Neuronal stem cell (in vitro differentiated cells): ENCODE results near the gene MYEOV.
A peak's percentile ranks its signal among the peaks of the same experiment; 100 is the strongest.

Source experiments
- DNase-seq: peaks from one replicate; pipeline ENCODE4 v3.0.0-alpha.2; 2013; ENCODE audit warnings: low spot score
- H2AFZ ChIP-seq: one replicate; pipeline ENCODE4 v1.6.1; 2013; ENCODE audit warnings: mild to moderate bottlenecking, low read length, inconsistent platforms
- H2AK5ac ChIP-seq: 2 replicates; pipeline ENCODE4 v1.6.1; 2013; ENCODE audit warnings: low read depth, mild to moderate bottlenecking, inconsistent platforms, low read length, moderate library complexity, mixed read lengths
- H2BK120ac ChIP-seq: 2 replicates; pipeline ENCODE4 v1.6.1; 2013; ENCODE audit warnings: low read depth, mild to moderate bottlenecking, inconsistent platforms, low read length, moderate library complexity, mixed read lengths
- H2BK12ac ChIP-seq: one replicate; pipeline ENCODE4 v1.6.1; 2013; ENCODE audit warnings: low read length, inconsistent platforms
- H2BK15ac ChIP-seq: 2 replicates; pipeline ENCODE4 v1.6.1; 2013; ENCODE audit warnings: mild to moderate bottlenecking, low read length, inconsistent platforms, mixed read lengths
- H2BK5ac ChIP-seq: one replicate; pipeline ENCODE4 v1.6.1; 2013; ENCODE audit warnings: inconsistent platforms, mild to moderate bottlenecking, low read length, moderate library complexity
- H3K14ac ChIP-seq: one replicate; pipeline ENCODE4 v1.6.1; 2013; ENCODE audit warnings: low read length, inconsistent platforms
- H3K18ac ChIP-seq: 2 replicates; pipeline ENCODE4 v1.6.1; 2013; ENCODE audit warnings: low read length, inconsistent platforms
- H3K23ac ChIP-seq: 2 replicates; pipeline ENCODE4 v1.6.1; 2013; ENCODE audit warnings: low read depth, mild to moderate bottlenecking, mixed read lengths, low read length, inconsistent platforms; ENCODE audit not compliant: poor library complexity
- H3K27ac ChIP-seq: replicated peaks from 3 replicates; pipeline ENCODE4 v1.5.1; 2013; ENCODE audit warnings: low read length, inconsistent platforms
- H3K27me3 ChIP-seq, 3 experiments: 2 replicates each; pipeline ENCODE4 v1.6.1; 2013; ENCODE audit warnings: low read length in 3 of 3, mild to moderate bottlenecking in 2 of 3, inconsistent platforms in 1 of 3, low read depth in 1 of 3, mixed read lengths in 1 of 3, moderate library complexity in 1 of 3; ENCODE audit not compliant: control insufficient read depth in 3 of 3, insufficient read depth in 3 of 3
- H3K36me3 ChIP-seq, 2 donors: replicated peaks in 1 of 2; 2 replicates each; pipeline ENCODE4 v1.6.1; 2013; ENCODE audit warnings: low read length in 2 of 2; ENCODE audit not compliant: control insufficient read depth in 2 of 2, insufficient read depth in 2 of 2
- H3K4ac ChIP-seq: 2 replicates; pipeline ENCODE4 v1.6.1; 2013; ENCODE audit warnings: inconsistent platforms, mild to moderate bottlenecking, low read length, moderate library complexity
- H3K4me1 ChIP-seq, 2 donors: 1 replicate in 1 of 2; 2 replicates in 1 of 2; pipeline ENCODE4 v1.6.1; 2013; ENCODE audit warnings: low read length in 2 of 2, low read depth in 1 of 2; ENCODE audit not compliant: control insufficient read depth in 2 of 2, insufficient read depth in 1 of 2
- H3K4me2 ChIP-seq: one replicate; pipeline ENCODE4 v1.6.1; 2013; ENCODE audit warnings: mild to moderate bottlenecking, low read length, inconsistent platforms; ENCODE audit not compliant: insufficient read depth, poor library complexity, severe bottlenecking
- H3K4me3 ChIP-seq, 2 donors: 2 replicates each; pipeline ENCODE4 v1.5.1; 2013; ENCODE audit warnings: low read length in 2 of 2, mild to moderate bottlenecking in 2 of 2, inconsistent platforms in 1 of 2, moderate library complexity in 1 of 2
- H3K79me1 ChIP-seq: one replicate; pipeline ENCODE4 v1.6.1; 2013; ENCODE audit warnings: low read depth, mild to moderate bottlenecking, inconsistent platforms, low read length, moderate library complexity
- H3K9ac ChIP-seq: one replicate; pipeline ENCODE4 v1.6.1; 2013; ENCODE audit warnings: mild to moderate bottlenecking, low read depth, low read length, inconsistent platforms; ENCODE audit not compliant: poor library complexity
- H3K9me3 ChIP-seq, 2 donors: replicated peaks in 1 of 2; 2 replicates each; pipeline versions ENCODE3 to v1.6.1; 2013; ENCODE audit warnings: low read length in 2 of 2, mild to moderate bottlenecking in 2 of 2, inconsistent platforms in 1 of 2, low read depth in 1 of 2, mixed read lengths in 1 of 2, moderate library complexity in 1 of 2; ENCODE audit not compliant: control insufficient read depth in 2 of 2, insufficient read depth in 1 of 2
- H4K8ac ChIP-seq: one replicate; pipeline ENCODE4 v1.6.1; 2013; ENCODE audit warnings: low read depth, mild to moderate bottlenecking, inconsistent platforms, low read length, moderate library complexity
- H4K91ac ChIP-seq: one replicate; pipeline ENCODE4 v1.6.1; 2013; ENCODE audit warnings: low read length, low read depth, mild to moderate bottlenecking, inconsistent platforms; ENCODE audit not compliant: poor library complexity
- WGBS, 2 donors: extraction: QIAGEN DNeasy Blood & Tissue Kit; methylation state at CpG; one replicate each; pipeline ENCODE4 v1.1.7; 2013; ENCODE audit warnings: missing lambda C conversion rate in 2 of 2, mixed read lengths in 1 of 2; ENCODE audit not compliant: insufficient read length in 2 of 2, insufficient replicate concordance in 1 of 2; ENCODE audit errors: extremely low coverage in 2 of 2; 5-methylcytosine and 5-hydroxymethylcytosine counted together

Gene MYEOV

GRCh38 chr11:69307871-69308431, 14.0 kb downstream of the MYEOV start:
- DNase-seq: no peak
- peaks cover 0 to 2% (median 0%) of the 10 kb centered on the region in 3 experiments for H3K27me3 ChIP-seq
- H2BK12ac ChIP-seq: no peak overlapping the region
- H3K9ac ChIP-seq: no peak overlapping the region
- peaks cover 0 to 3% of the 10 kb centered on the region in 2 donors for H3K4me1 ChIP-seq
- H3K23ac ChIP-seq: no peak overlapping the region
- no peak overlapping the region for H2BK120ac ChIP-seq
- H4K8ac ChIP-seq: no peak overlapping the region
- no peaks in the 10 kb centered on the region for H3K9me3 ChIP-seq
- no peak overlapping the region for H3K27ac ChIP-seq
- no peak overlapping the region for H2AFZ ChIP-seq
- no peak overlapping the region for H3K14ac ChIP-seq
- H3K18ac ChIP-seq: peak overlapping the region; percentile 22
- no peak overlapping the region for H2BK5ac ChIP-seq
- H3K36me3 ChIP-seq: no peaks in the 10 kb centered on the region
- no CpG with 5 or more reads among the region's 12 CpGs for WGBS, 2 donors
- H2BK15ac ChIP-seq: no peak overlapping the region
- H3K4ac ChIP-seq: no peak overlapping the region
- H3K4me2 ChIP-seq: no peak overlapping the region
- no peaks in the 10 kb centered on the region for H3K79me1 ChIP-seq
- no peak overlapping the region for H3K4me3 ChIP-seq
- no peak overlapping the region for H2AK5ac ChIP-seq
- H4K91ac ChIP-seq: no peak overlapping the region

- H3K14ac ChIP-seq: peak overlapping the region; percentile 42
- peak overlapping the region; percentile 10 for H2AK5ac ChIP-seq
- no peak overlapping the region for H3K4ac ChIP-seq
- no peak overlapping the region for H2BK12ac ChIP-seq
- H4K91ac ChIP-seq: no peak overlapping the region
- no CpG with 5 or more reads among the region's 9 CpGs for WGBS, 2 donors
- H3K79me1 ChIP-seq: no peaks in the 10 kb centered on the region
- H2BK5ac ChIP-seq: peak overlapping the region; percentile 27
- no peak for DNase-seq
- H3K23ac ChIP-seq: no peak overlapping the region
- peaks cover 0 to 3% of the 10 kb centered on the region in 2 donors for H3K4me1 ChIP-seq
- H3K36me3 ChIP-seq: no peaks in the 10 kb centered on the region
- no peaks in the 10 kb centered on the region for H3K9me3 ChIP-seq
- peak overlapping the region; percentile 52 for H3K18ac ChIP-seq
- H2BK15ac ChIP-seq: no peak overlapping the region
- H2BK120ac ChIP-seq: no peak overlapping the region
- no peak overlapping the region for H3K27ac ChIP-seq
- no peak overlapping the region for H2AFZ ChIP-seq
- H4K8ac ChIP-seq: no peak overlapping the region
- no peak overlapping the region for H3K4me3 ChIP-seq
- peaks cover 0 to 2% (median 0%) of the 10 kb centered on the region in 3 experiments for H3K27me3 ChIP-seq
- H3K4me2 ChIP-seq: no peak overlapping the region
- H3K9ac ChIP-seq: no peak overlapping the region
These were observed 14.5 kb downstream of the MYEOV start for GRCh38 chr11:69308491-69308911.

- H3K23ac ChIP-seq: no peak overlapping the region
- no peak overlapping the region for H3K27ac ChIP-seq
- peak overlapping the region; percentile 53 for H3K18ac ChIP-seq
- peak overlapping the region; percentile 27 for H2BK5ac ChIP-seq
- no peak overlapping the region for H4K91ac ChIP-seq
- no peak overlapping the region for H3K4ac ChIP-seq
- H3K9ac ChIP-seq: no peak overlapping the region
- no peak overlapping the region for H4K8ac ChIP-seq
- H3K4me1 ChIP-seq: peaks cover 0 to 3% of the 10 kb centered on the region in 2 donors
- no peaks in the 10 kb centered on the region for H3K27me3 ChIP-seq
- H2AK5ac ChIP-seq: peak overlapping the region; percentile 10
- H3K79me1 ChIP-seq: no peaks in the 10 kb centered on the region
- H3K4me2 ChIP-seq: no peak overlapping the region
- no peak overlapping the region for H3K14ac ChIP-seq
- no peak overlapping the region for H2BK120ac ChIP-seq
- H3K36me3 ChIP-seq: no peaks in the 10 kb centered on the region
- H2BK15ac ChIP-seq: no peak overlapping the region
- H2BK12ac ChIP-seq: no peak overlapping the region
- WGBS, 2 donors: no CpG with 5 or more reads among the region's 10 CpGs
- no peak overlapping the region for H3K4me3 ChIP-seq
- no peaks in the 10 kb centered on the region for H3K9me3 ChIP-seq
- DNase-seq: no peak
- no peak overlapping the region for H2AFZ ChIP-seq
These were observed 15.1 kb downstream of the MYEOV start for GRCh38 chr11:69308936-69309615.

GRCh38 chr11:69309631-69310280, 15.8 kb downstream of the MYEOV start:
- Histone ChIP-seq H4K8ac (no peak overlapping the region), H3K4me3 (no peak overlapping the region), H3K27me3 (no peaks in the 10 kb centered on the region), H3K9me3 (no peaks in the 10 kb centered on the region), H2BK12ac (no peak overlapping the region), H3K14ac (no peak overlapping the region), H3K23ac (no peak overlapping the region), H3K4me2 (no peak overlapping the region), H3K9ac (no peak overlapping the region), H2AFZ (no peak overlapping the region), H3K18ac (no peak overlapping the region), H3K27ac (no peak overlapping the region), H2AK5ac (peak overlapping the region; percentile 1), H2BK120ac (no peak overlapping the region), H3K4me1 (peaks cover 0 to 3% of the 10 kb centered on the region in 2 donors), H4K91ac (no peak overlapping the region), H3K36me3 (no peaks in the 10 kb centered on the region), H3K79me1 (no peaks in the 10 kb centered on the region), H2BK15ac (no peak overlapping the region), H2BK5ac (peak overlapping the region; percentile 27), H3K4ac (no peak overlapping the region)
- WGBS, 2 donors: no CpG with 5 or more reads among the region's 8 CpGs
- DNase-seq: no peak
